SU-DHL-6 (cell line): ENCODE measurements around the gene RAMP3.

Experiments
- CTCF ChIP-seq: fragments of 200-600 bp; sonication (generic); IDR thresholded peaks from one replicate; pipeline ENCODE4 v1.5.1; 2017; ENCODE audit warnings: antibody characterized with exemption, mild to moderate bottlenecking, low read length, moderate library complexity; ENCODE audit not compliant: insufficient read depth, poor library complexity, severe bottlenecking
- EZH2phosphoT487 ChIP-seq: fragments of 200-600 bp; sonication (generic), shearing (Covaris generic); conservative IDR thresholded peaks from 2 replicates; pipeline ENCODE4 v1.6.1; 2018; ENCODE audit warnings: mild to moderate bottlenecking, antibody characterized with exemption, low read length, moderate library complexity, mixed read lengths

DNA sequence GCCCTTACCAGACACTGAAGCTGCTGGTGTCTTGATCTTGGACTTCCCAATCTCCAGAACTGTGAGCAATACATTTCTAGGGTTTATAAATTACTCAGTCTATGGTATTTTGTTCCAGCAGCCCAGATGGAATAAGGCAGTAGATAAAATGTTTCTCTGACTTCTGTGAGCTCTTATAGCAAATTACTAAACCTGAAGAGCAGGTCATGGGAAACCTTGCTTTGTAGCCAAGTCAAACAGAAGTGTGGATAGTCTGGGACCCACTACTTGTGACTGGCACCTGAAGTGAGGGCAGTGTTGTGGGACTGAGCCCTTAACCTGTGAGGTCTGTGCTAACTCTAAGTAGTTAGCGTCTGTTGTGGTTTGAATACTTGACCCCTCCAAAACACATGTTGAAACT, 41.5 kb upstream of the RAMP3 start:
- TF ChIP-seq CTCF (no peak), EZH2phosphoT487 (0 out of 2 replicates have a peak, but pooled peaks have one; percentile 69)
